ENCODE data around the gene GRIK2. TPM values are rescaled to one million over a fixed set of nuclear protein-coding genes. Genes with fewer than 3 reads are reported as not detected.

Gene GRIK2
- total RNA-seq, 1 experiment from 2014 or later, result 0.70 TPM

DNA sequence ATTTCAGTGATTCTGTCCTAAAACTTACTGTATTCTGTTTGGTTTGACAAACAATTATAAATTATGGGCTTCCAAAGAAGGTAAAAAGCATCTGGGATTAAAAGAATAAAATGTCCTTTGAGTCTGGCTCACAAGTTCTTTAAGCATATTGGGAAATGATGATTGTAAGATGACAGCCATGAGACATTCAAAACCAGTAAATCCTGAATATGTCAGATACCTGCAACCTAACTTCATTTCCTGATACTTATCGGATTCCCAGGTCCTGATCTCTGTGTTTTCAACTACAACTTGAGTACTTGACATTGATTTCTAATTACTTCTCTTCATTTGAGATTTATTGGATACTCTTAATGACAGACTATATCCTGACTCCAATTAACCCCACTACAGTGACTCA, 446.6 kb downstream of the GRIK2 start:
- no peaks in the 10 kb centered on the region for H3K27me3 ChIP-seq (ENCODE audit: insufficient read depth, low read length)
- DNase-seq, result no peak
- H3K27ac ChIP-seq (ENCODE audit: insufficient read length, low read depth, low read length), result no peak overlapping the region
- H3K79me2 ChIP-seq (ENCODE audit: insufficient read depth, low read length), result no peaks in the 10 kb centered on the region
- H2AFZ ChIP-seq (ENCODE audit: low read length), result no peak overlapping the region
- no peak overlapping the region for H3K9ac ChIP-seq (ENCODE audit: extremely low read depth, insufficient read length, low read length)
- no peak overlapping the region for H4K8ac ChIP-seq (replicated peaks; ENCODE audit: insufficient read length, low read depth, low read length)
- H2AK5ac ChIP-seq (ENCODE audit: insufficient read length, low read length), result no peak overlapping the region
- no peak overlapping the region for H2BK120ac ChIP-seq (ENCODE audit: low read depth, low read length, poor library complexity, severe bottlenecking)
- H4K20me1 ChIP-seq (ENCODE audit: control insufficient read depth, insufficient read depth, insufficient read length), result no peaks in the 10 kb centered on the region
- H3K4me2 ChIP-seq (ENCODE audit: insufficient read depth, insufficient read length, low read length), result no peak overlapping the region
- no peaks in the 10 kb centered on the region for H3K79me1 ChIP-seq (ENCODE audit: insufficient read depth, low read depth, low read length, poor library complexity, severe bottlenecking)
- no peak overlapping the region for H2BK20ac ChIP-seq (ENCODE audit: low read depth, low read length, poor library complexity, severe bottlenecking)
- no peak overlapping the region for H3K4ac ChIP-seq (ENCODE audit: low read depth, low read length)
- H4K5ac ChIP-seq (ENCODE audit: insufficient read length, low read depth, low read length), result no peak overlapping the region
- H2BK5ac ChIP-seq (ENCODE audit: insufficient read length, low read length), result no peak overlapping the region
- H3T11ph ChIP-seq (ENCODE audit: low read length), result no peak overlapping the region
- H3K4me3 Mint-ChIP-seq, result no peak overlapping the region
- H3K4me1 Mint-ChIP-seq, result no peaks in the 10 kb centered on the region
- H3K14ac ChIP-seq (ENCODE audit: insufficient read depth, low read length), result no peak overlapping the region
- H3K4me1 ChIP-seq (ENCODE audit: insufficient read depth, low read length), result no peaks in the 10 kb centered on the region
- H3K23me2 ChIP-seq (ENCODE audit: insufficient read length, low read depth, low read length, poor library complexity, severe bottlenecking), result no peaks in the 10 kb centered on the region
- H3K23ac ChIP-seq (ENCODE audit: insufficient read length, low read depth, low read length), result no peak overlapping the region
- no peaks in the 10 kb centered on the region; a peak in 1 of 7 replicates for H3K36me3 Mint-ChIP-seq (ENCODE audit: insufficient read depth in 1 of 3, low read depth in 3 of 3)
- H2BK15ac ChIP-seq (ENCODE audit: low read depth, low read length), result no peak overlapping the region
- no peaks in the 10 kb centered on the region for H3K9me3 ChIP-seq (ENCODE audit: control insufficient read depth, low read depth, low read length)
- no peaks in the 10 kb centered on the region for H3K27me3 Mint-ChIP-seq (ENCODE audit: low read depth)
- no peak overlapping the region for H3K18ac ChIP-seq (ENCODE audit: insufficient read length, low read depth, low read length)
- H4K91ac ChIP-seq (ENCODE audit: insufficient read length, low read depth, low read length), result no peak overlapping the region
- no peak overlapping the region for H3K56ac ChIP-seq (ENCODE audit: insufficient read length, low read depth, low read length)
- WGBS (ENCODE audit: extremely low coverage, insufficient read length, low lambda C conversion rate), result no CpG with 5 or more reads among the region's 1 CpG
- H3K9me3 Mint-ChIP-seq, result peaks cover 3 to 4% of the 10 kb centered on the region in 2 experiments; a peak in 1 of 5 replicates
- no peak overlapping the region for H2BK12ac ChIP-seq (ENCODE audit: insufficient read length, low read depth, low read length)
- H3K27ac Mint-ChIP-seq, result no peak overlapping the region
- TF ChIP-seq, protein P1, sequence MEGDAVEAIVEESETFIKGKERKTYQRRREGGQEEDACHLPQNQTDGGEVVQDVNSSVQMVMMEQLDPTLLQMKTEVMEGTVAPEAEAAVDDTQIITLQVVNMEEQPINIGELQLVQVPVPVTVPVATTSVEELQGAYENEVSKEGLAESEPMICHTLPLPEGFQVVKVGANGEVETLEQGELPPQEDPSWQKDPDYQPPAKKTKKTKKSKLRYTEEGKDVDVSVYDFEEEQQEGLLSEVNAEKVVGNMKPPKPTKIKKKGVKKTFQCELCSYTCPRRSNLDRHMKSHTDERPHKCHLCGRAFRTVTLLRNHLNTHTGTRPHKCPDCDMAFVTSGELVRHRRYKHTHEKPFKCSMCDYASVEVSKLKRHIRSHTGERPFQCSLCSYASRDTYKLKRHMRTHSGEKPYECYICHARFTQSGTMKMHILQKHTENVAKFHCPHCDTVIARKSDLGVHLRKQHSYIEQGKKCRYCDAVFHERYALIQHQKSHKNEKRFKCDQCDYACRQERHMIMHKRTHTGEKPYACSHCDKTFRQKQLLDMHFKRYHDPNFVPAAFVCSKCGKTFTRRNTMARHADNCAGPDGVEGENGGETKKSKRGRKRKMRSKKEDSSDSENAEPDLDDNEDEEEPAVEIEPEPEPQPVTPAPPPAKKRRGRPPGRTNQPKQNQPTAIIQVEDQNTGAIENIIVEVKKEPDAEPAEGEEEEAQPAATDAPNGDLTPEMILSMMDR (conservative IDR thresholded peaks at IDR 0.05), result no peak

Data from H9 (cell line).